Liver (tissue), 3 donors: ENCODE measurements around the gene NIM1K.

Experiments used
- CTCF ChIP-seq: fragments of 150-350 bp; IDR thresholded peaks from 2 replicates; pipeline ENCODE4 v1.5.1; 2017; ENCODE audit warnings: improper control_type of control experiment, low read depth, low read length; ENCODE audit not compliant: missing input control
- EGR1 ChIP-seq, 2 donors: IDR thresholded peaks; 2 replicates each; pipeline ENCODE4 v1.6.1; 2016 to 2018; ENCODE audit warnings: antibody characterized with exemption in 2 of 2, low read depth in 2 of 2
- FOXA2 ChIP-seq: IDR thresholded peaks from 2 replicates; pipeline ENCODE4 v1.6.1; 2016; ENCODE audit warnings: antibody characterized with exemption
- GABPA ChIP-seq, 2 donors: IDR thresholded peaks in 1 of 2; conservative IDR thresholded peaks in 1 of 2; 2 replicates each; pipeline ENCODE4 v1.6.1; 2016; ENCODE audit warnings: antibody characterized with exemption in 2 of 2, mild to moderate bottlenecking in 1 of 2, moderate library complexity in 1 of 2
- JUND ChIP-seq, 2 donors: IDR thresholded peaks; 2 replicates each; pipeline ENCODE4 v1.6.1; 2016; ENCODE audit warnings: antibody characterized with exemption in 2 of 2
- MAX ChIP-seq: IDR thresholded peaks from 2 replicates; pipeline ENCODE4 v1.6.1; 2016; ENCODE audit warnings: antibody characterized with exemption
- NR2F2 ChIP-seq: IDR thresholded peaks from 2 replicates; pipeline ENCODE4 v1.6.1; 2016; ENCODE audit warnings: antibody characterized with exemption
- RAD21 ChIP-seq, 2 donors: IDR thresholded peaks; 2 replicates each; pipeline ENCODE4 v1.6.1; 2016; ENCODE audit warnings: antibody characterized with exemption in 2 of 2, mild to moderate bottlenecking in 2 of 2
- REST ChIP-seq: IDR thresholded peaks from 2 replicates; pipeline ENCODE4 v1.6.1; 2016; ENCODE audit warnings: antibody characterized with exemption, mild to moderate bottlenecking
- RXRA ChIP-seq, 2 donors: IDR thresholded peaks; 2 replicates each; pipeline ENCODE4 v1.6.1; 2017 to 2018; ENCODE audit warnings: antibody characterized with exemption in 2 of 2, mild to moderate bottlenecking in 1 of 2
- TAF1 ChIP-seq: conservative IDR thresholded peaks from 2 replicates; pipeline ENCODE4 v1.6.1; 2016; ENCODE audit warnings: antibody characterized with exemption, mild to moderate bottlenecking
- YY1 ChIP-seq: IDR thresholded peaks from 2 replicates; pipeline ENCODE4 v1.6.1; 2016; ENCODE audit warnings: antibody characterized with exemption, mild to moderate bottlenecking
- TF ChIP-seq, protein P1 (sequence below): IDR thresholded peaks from 2 replicates; pipeline ENCODE4 v1.6.1; 2016; ENCODE audit warnings: antibody characterized with exemption
- TF ChIP-seq, protein P2 (sequence below): IDR thresholded peaks from 2 replicates; pipeline ENCODE4 v1.6.1; 2016; ENCODE audit warnings: antibody characterized with exemption
- donor health status: healthy.
- donor health status: healthy.

GRCh38 chr5:43150075-43150474, 42.0 kb upstream of the NIM1K start:
- TF ChIP-seq CTCF (no peak), GABPA (IDR thresholded peaks at IDR 0.05 in 1 of 2, conservative IDR thresholded peaks at IDR 0.05 in 1 of 2) (no peak), TAF1 (no peak), FOXA2 (no peak), RAD21 (IDR thresholded peaks at IDR 0.05) (no peak), REST (no peak), MAX (no peak), NR2F2 (no peak), JUND (IDR thresholded peaks at IDR 0.05) (no peak), YY1 (no peak), EGR1 (IDR thresholded peaks at IDR 0.05; ENCODE audit: low read depth in 2 of 2) (no peak), RXRA (IDR thresholded peaks at IDR 0.05) (no peak)
- TF ChIP-seq, protein P1, sequence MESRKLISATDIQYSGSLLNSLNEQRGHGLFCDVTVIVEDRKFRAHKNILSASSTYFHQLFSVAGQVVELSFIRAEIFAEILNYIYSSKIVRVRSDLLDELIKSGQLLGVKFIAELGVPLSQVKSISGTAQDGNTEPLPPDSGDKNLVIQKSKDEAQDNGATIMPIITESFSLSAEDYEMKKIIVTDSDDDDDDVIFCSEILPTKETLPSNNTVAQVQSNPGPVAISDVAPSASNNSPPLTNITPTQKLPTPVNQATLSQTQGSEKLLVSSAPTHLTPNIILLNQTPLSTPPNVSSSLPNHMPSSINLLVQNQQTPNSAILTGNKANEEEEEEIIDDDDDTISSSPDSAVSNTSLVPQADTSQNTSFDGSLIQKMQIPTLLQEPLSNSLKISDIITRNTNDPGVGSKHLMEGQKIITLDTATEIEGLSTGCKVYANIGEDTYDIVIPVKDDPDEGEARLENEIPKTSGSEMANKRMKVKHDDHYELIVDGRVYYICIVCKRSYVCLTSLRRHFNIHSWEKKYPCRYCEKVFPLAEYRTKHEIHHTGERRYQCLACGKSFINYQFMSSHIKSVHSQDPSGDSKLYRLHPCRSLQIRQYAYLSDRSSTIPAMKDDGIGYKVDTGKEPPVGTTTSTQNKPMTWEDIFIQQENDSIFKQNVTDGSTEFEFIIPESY: no peak
- TF ChIP-seq, protein P2, sequence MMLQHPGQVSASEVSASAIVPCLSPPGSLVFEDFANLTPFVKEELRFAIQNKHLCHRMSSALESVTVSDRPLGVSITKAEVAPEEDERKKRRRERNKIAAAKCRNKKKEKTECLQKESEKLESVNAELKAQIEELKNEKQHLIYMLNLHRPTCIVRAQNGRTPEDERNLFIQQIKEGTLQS: no peak
